Stimulated activated naive CD8-positive, alpha-beta T cell treated with anti-CD3 and anti-CD28 coated beads, Interleukin-15, Interleukin-2, amounts not matched to agents 100 ng/mL and 50 ng/mL, for 24 hours (primary cell): Measurements from ENCODE around the gene DRAM2.
"Not testable (repeated sequence)": the region's sequence is repeated elsewhere in the genome, so short reads cannot be mapped to it uniquely, and the experiment has no call there.

Source experiments
- H3K27ac Mint-ChIP-seq: one replicate; pipeline ENCODE4 v1.8.0; 2021; ENCODE audit warnings: mild to moderate bottlenecking, mixed read lengths
- H3K27me3 Mint-ChIP-seq: one replicate; pipeline ENCODE4 v1.8.0; 2021; ENCODE audit warnings: mixed read lengths
- H3K36me3 Mint-ChIP-seq: one replicate; pipeline ENCODE4 v1.8.0; 2021; ENCODE audit warnings: low read depth, mixed read lengths
- H3K4me1 Mint-ChIP-seq: one replicate; pipeline ENCODE4 v1.8.0; 2021; ENCODE audit warnings: low read depth, mixed read lengths
- H3K4me3 Mint-ChIP-seq: one replicate; pipeline ENCODE4 v1.8.0; 2021; ENCODE audit warnings: mild to moderate bottlenecking, mixed read lengths
- H3K9me3 Mint-ChIP-seq: one replicate; pipeline ENCODE4 v1.8.0; 2021; ENCODE audit warnings: mixed read lengths

Gene DRAM2

GRCh38 chr1:111127923-111128643 lies 11.8 kb downstream of the DRAM2 start:
- Mint-ChIP-seq H3K4me1 (peaks cover 47% of the 10 kb centered on the region), H3K27ac (peak overlapping the region; percentile 26), H3K4me3 (no peak overlapping the region), H3K36me3 (peaks cover 46% of the 10 kb centered on the region), H3K27me3 (no peaks in the 10 kb centered on the region), H3K9me3 (no peaks in the 10 kb centered on the region)

- H3K4me3 Mint-ChIP-seq, result no peak overlapping the region
- peaks cover 38% of the 10 kb centered on the region for H3K4me1 Mint-ChIP-seq
- no peaks in the 10 kb centered on the region for H3K9me3 Mint-ChIP-seq
- peaks cover 54% of the 10 kb centered on the region for H3K36me3 Mint-ChIP-seq
- no peak overlapping the region for H3K27ac Mint-ChIP-seq
- no peaks in the 10 kb centered on the region for H3K27me3 Mint-ChIP-seq
These were observed 13.5 kb downstream of the DRAM2 start for GRCh38 chr1:111126354-111126753.

GRCh38 chr1:111116496-111116895 lies 23.4 kb downstream of the DRAM2 start:
- Mint-ChIP-seq H3K4me1 (peaks cover 3% of the 10 kb centered on the region), H3K9me3 (no peaks in the 10 kb centered on the region), H3K36me3 (peaks cover 62% of the 10 kb centered on the region), H3K27ac (no peak overlapping the region), H3K27me3 (no peaks in the 10 kb centered on the region), H3K4me3 (no peak overlapping the region)

- Mint-ChIP-seq H3K27me3 (no peaks in the 10 kb centered on the region), H3K27ac (no peak overlapping the region)
These were observed 29.5 kb downstream of the DRAM2 start for GRCh38 chr1:111110197-111110899.

GRCh38 chr1:111104981-111105380 lies 34.9 kb downstream of the DRAM2 start:
- Mint-ChIP-seq H3K27ac (no peak overlapping the region), H3K4me1 (no peaks in the 10 kb centered on the region), H3K36me3 (peaks cover 6% of the 10 kb centered on the region), H3K4me3 (no peak overlapping the region), H3K9me3 (peaks cover 7% of the 10 kb centered on the region), H3K27me3 (no peaks in the 10 kb centered on the region)

More at GRCh38 chr1:111110197-111110899, 29.5 kb downstream of the DRAM2 start:
- H3K4me3 Mint-ChIP-seq, result no peak overlapping the region
- no peaks in the 10 kb centered on the region for H3K4me1 Mint-ChIP-seq
- H3K36me3 Mint-ChIP-seq, result peaks cover 30% of the 10 kb centered on the region
- H3K9me3 Mint-ChIP-seq, result peaks cover 7% of the 10 kb centered on the region

- Mint-ChIP-seq H3K4me1 (no peaks in the 10 kb centered on the region), H3K27ac (no peak overlapping the region), H3K27me3 (no peaks in the 10 kb centered on the region), H3K36me3 (no peaks in the 10 kb centered on the region), H3K4me3 (no peak overlapping the region), H3K9me3 (peaks cover 25% of the 10 kb centered on the region)
These were observed 37.8 kb downstream of the DRAM2 start for GRCh38 chr1:111101854-111102642.

- H3K27me3 Mint-ChIP-seq, result no peaks in the 10 kb centered on the region
- peaks cover 5% of the 10 kb centered on the region for H3K36me3 Mint-ChIP-seq
- H3K9me3 Mint-ChIP-seq, result peaks cover 25% of the 10 kb centered on the region
- no peak overlapping the region for H3K27ac Mint-ChIP-seq
- no peak overlapping the region for H3K4me3 Mint-ChIP-seq
- H3K4me1 Mint-ChIP-seq, result no peaks in the 10 kb centered on the region
These were observed 40.6 kb downstream of the DRAM2 start for GRCh38 chr1:111099289-111099688.

GRCh38 chr1:111097356-111098099 lies 42.4 kb downstream of the DRAM2 start:
- Mint-ChIP-seq H3K4me1 (no peaks in the 10 kb centered on the region), H3K27ac (no peak overlapping the region), H3K36me3 (peaks cover 5% of the 10 kb centered on the region), H3K9me3 (peaks cover 25% of the 10 kb centered on the region), H3K27me3 (no peaks in the 10 kb centered on the region), H3K4me3 (no peak overlapping the region)

- not testable (repeated sequence) for H3K27me3 Mint-ChIP-seq, H3K36me3 Mint-ChIP-seq, H3K4me3 Mint-ChIP-seq, H3K27ac Mint-ChIP-seq, H3K4me1 Mint-ChIP-seq
- H3K9me3 Mint-ChIP-seq, result peaks cover 25% of the 10 kb centered on the region
These were observed 44.5 kb downstream of the DRAM2 start for GRCh38 chr1:111095421-111095820.

- Mint-ChIP-seq H3K9me3 (no peaks in the 10 kb centered on the region), H3K27me3 (peaks cover 21% of the 10 kb centered on the region), H3K4me3 (no peak overlapping the region), H3K36me3 (no peaks in the 10 kb centered on the region), H3K27ac (no peak overlapping the region), H3K4me1 (no peaks in the 10 kb centered on the region)
These were observed 50.3 kb downstream of the DRAM2 start for GRCh38 chr1:111089638-111090037.

GRCh38 chr1:111085676-111086075 lies 54.2 kb downstream of the DRAM2 start:
- H3K27ac Mint-ChIP-seq, result no peak overlapping the region
- no peaks in the 10 kb centered on the region for H3K4me1 Mint-ChIP-seq
- peaks cover 32% of the 10 kb centered on the region for H3K27me3 Mint-ChIP-seq
- no peaks in the 10 kb centered on the region for H3K36me3 Mint-ChIP-seq
- H3K9me3 Mint-ChIP-seq, result peaks cover 4% of the 10 kb centered on the region
- no peak overlapping the region for H3K4me3 Mint-ChIP-seq

GRCh38 chr1:111084999-111085398 lies 54.9 kb downstream of the DRAM2 start:
- H3K4me3 Mint-ChIP-seq, result no peak overlapping the region
- no peaks in the 10 kb centered on the region for H3K36me3 Mint-ChIP-seq

GRCh38 chr1:111082421-111083203 lies 57.3 kb downstream of the DRAM2 start:
- peaks cover 16% of the 10 kb centered on the region for H3K27me3 Mint-ChIP-seq
- no peaks in the 10 kb centered on the region for H3K36me3 Mint-ChIP-seq
- no peak overlapping the region for H3K27ac Mint-ChIP-seq

More at GRCh38 chr1:111084999-111085398, 54.9 kb downstream of the DRAM2 start:
- H3K9me3 Mint-ChIP-seq, result peaks cover 4% of the 10 kb centered on the region
- peaks cover 32% of the 10 kb centered on the region for H3K27me3 Mint-ChIP-seq
- no peaks in the 10 kb centered on the region for H3K4me1 Mint-ChIP-seq
- H3K27ac Mint-ChIP-seq, result no peak overlapping the region

GRCh38 chr1:111079329-111079728 lies 60.6 kb downstream of the DRAM2 start:
- not testable (repeated sequence) for H3K4me3 Mint-ChIP-seq, H3K4me1 Mint-ChIP-seq, H3K9me3 Mint-ChIP-seq, H3K36me3 Mint-ChIP-seq, H3K27ac Mint-ChIP-seq
- peaks cover 13% of the 10 kb centered on the region for H3K27me3 Mint-ChIP-seq

More at GRCh38 chr1:111082421-111083203, 57.3 kb downstream of the DRAM2 start:
- Mint-ChIP-seq H3K9me3 (peaks cover 8% of the 10 kb centered on the region), H3K4me1 (no peaks in the 10 kb centered on the region), H3K4me3 (no peak overlapping the region)
